Activated T-helper 9 cell treated with anti-CD3 and anti-CD28 coated beads, Interleukin-2, amount 50 U/mL, for 16 hours (primary cell): ENCODE results near the gene SLC5A12.

ENCODE experiments used
- DNase-seq: peaks from one replicate; pipeline ENCODE4 v3.0.0-alpha.2; 2020; ENCODE audit warnings: low read depth

SLC5A12 gene, protein sequence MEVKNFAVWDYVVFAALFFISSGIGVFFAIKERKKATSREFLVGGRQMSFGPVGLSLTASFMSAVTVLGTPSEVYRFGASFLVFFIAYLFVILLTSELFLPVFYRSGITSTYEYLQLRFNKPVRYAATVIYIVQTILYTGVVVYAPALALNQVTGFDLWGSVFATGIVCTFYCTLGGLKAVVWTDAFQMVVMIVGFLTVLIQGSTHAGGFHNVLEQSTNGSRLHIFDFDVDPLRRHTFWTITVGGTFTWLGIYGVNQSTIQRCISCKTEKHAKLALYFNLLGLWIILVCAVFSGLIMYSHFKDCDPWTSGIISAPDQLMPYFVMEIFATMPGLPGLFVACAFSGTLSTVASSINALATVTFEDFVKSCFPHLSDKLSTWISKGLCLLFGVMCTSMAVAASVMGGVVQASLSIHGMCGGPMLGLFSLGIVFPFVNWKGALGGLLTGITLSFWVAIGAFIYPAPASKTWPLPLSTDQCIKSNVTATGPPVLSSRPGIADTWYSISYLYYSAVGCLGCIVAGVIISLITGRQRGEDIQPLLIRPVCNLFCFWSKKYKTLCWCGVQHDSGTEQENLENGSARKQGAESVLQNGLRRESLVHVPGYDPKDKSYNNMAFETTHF

GRCh38 chr11:26721948-26722475 is at the start of gene SLC5A12:
TSS of gene SLC5A12 (minus strand) at chr11:26722060. CDS start at chr11:26721714, 346 bp downstream.
- no peak for DNase-seq

- DNase-seq, result no peak
Observed at GRCh38 chr11:26769027-26769426, 47.2 kb upstream of the SLC5A12 start.

- DNase-seq, result no peak
Observed at GRCh38 chr11:26767060-26767459, 45.2 kb upstream of the SLC5A12 start.

- no peak for DNase-seq
Observed at GRCh38 chr11:26765323-26765722, 43.5 kb upstream of the SLC5A12 start.

- DNase-seq, result no peak
Observed at GRCh38 chr11:26764825-26765224, 43.0 kb upstream of the SLC5A12 start.

DNA sequence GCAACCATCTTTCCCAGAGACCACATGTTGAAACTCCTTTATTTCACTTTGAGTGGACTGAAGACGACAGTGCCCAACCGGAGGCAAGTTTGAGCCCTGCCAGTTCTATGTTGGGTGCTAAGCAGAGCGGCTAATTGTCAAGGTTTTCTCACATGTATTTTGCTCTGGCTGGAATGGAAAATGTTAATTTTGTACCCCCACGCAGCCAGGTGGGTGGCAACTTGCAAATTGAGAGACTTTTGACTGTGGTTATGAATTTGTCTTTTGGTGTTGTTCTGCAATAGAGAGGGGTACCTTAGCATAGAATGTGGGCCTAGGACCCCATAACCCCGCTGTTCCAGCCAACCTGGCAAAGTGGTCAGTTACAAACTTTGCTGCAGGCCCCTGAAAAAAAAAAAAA is 42.5 kb upstream of the SLC5A12 start:
- no peak for DNase-seq

GRCh38 chr11:26762089-26762488 is 40.2 kb upstream of the SLC5A12 start:
- no peak for DNase-seq

DNA sequence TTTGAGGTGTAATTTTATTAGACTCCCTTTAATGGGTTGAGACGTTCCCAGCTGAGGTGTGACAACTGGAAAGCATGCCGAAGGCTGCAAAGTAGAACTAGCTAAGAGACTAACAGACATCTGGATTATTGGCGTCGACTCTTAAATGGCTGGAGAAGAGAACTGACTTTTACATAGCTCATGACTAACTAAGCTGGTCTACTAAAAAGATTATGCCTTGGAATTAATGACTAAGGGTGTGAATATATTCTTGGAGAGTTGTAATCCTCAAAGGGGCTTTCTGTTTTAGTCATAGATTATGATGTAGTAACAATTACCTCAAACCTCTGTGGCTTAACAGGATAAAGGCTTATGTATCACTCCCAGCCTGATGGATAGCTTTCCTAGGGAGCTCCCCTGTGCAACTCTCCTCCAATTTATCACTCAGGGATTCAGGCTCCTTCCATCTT is 39.5 kb upstream of the SLC5A12 start:
- DNase-seq, result no peak

GRCh38 chr11:26757995-26758394 is 36.1 kb upstream of the SLC5A12 start:
- no peak for DNase-seq

DNA sequence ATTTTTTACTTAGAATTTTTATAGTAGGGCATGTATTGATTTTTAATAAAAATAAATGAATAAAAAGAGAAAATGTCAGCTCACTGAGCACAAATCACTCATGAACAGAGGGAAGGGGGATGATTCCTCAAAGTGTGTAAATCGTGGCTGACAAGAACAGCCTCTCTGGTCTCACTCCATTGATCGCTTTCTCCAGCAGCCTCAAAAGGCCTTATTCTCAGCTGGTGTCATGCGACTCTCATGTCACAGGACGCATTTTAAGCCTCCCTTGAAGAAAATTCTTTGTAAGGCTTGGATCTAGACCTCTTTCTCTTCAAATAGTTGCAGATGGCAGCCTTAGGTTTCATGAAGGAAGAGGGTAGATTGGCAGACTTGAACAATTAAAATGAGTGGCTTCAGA is 33.9 kb upstream of the SLC5A12 start:
- no peak for DNase-seq

DNA sequence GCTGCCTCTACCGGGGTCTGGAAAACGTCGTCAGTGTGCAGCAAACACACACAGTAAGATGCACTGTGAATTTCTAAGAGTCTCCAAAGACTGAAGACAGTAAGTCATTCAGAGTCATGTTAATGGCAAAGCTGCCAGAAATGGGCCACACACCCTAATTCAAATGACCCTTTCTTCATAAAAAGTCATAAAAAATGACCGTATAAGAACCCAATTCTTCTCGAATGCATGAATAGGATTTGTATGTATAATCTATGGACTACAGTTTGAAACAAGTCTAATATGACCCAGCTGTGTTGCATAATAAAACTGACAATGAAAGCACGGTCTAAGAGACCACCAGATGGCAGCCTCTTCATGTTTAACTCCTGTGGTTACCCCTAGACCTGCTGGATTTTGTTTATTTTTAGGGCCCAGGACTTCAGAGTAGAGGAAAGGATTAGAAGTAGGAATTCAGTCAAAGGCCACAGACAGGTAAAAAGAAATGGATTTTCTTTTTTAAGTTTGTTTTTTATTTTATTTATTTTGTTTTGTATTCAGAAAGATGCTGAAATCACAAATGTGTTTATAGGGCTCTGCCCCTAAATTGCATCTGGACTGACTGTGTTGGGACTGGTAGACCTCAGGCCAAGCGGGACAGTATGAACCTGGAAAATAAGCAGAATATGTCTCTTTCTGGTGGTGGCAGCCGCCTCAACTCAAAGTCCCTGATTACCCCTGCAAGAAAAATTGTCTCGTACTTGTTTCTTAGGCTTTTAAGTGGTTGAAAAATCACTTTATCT is 32.1 kb upstream of the SLC5A12 start:
- no peak for DNase-seq

GRCh38 chr11:26749927-26750326 is 28.1 kb upstream of the SLC5A12 start:
- DNase-seq, result no peak

- DNase-seq, result no peak
Observed at GRCh38 chr11:26743622-26744021, 21.8 kb upstream of the SLC5A12 start.

GRCh38 chr11:26742966-26743365 is 21.1 kb upstream of the SLC5A12 start:
- DNase-seq, result no peak

DNA sequence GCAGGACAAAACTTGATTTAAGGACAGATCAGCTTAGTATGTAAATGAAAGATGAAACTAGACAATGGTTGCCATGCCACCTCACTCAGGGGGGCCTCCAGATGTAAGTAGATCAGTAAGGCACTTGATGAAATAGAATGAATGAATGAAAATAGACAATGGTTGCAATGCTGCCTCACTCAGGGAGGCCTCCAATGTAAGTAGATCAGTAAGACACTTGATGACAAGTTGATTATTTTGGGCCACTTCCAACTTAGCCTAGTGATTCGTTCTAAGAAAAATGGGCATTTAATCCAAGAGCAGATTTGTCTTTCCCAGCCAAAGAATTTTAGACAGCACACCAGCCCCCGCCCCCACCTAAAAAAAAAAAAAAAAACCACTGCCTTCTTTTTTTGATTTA is 19.2 kb upstream of the SLC5A12 start:
- no peak for DNase-seq

- DNase-seq, result no peak
Observed at GRCh38 chr11:26739366-26740073, 17.7 kb upstream of the SLC5A12 start.

DNA sequence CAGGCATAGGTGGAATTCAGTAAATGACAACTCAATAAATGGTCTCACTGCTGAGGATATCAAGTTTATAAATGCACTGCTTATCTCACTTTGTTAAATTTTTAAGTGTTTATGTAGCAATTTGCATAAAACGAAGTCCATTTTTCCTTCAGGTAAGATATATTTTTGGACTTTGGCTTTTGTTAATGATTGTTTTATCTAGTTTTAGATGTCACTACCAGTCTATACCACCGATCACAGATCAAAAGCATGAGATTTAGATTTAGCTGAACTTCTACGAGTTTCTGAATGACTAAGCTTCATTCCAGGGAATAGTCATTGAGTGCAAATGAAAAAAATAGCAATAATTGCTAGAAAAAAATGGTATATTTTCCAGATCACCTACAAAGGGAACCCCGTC is 12.8 kb upstream of the SLC5A12 start:
- no peak for DNase-seq

- DNase-seq, result no peak
Observed at GRCh38 chr11:26731084-26731456, 9.2 kb upstream of the SLC5A12 start.

DNA sequence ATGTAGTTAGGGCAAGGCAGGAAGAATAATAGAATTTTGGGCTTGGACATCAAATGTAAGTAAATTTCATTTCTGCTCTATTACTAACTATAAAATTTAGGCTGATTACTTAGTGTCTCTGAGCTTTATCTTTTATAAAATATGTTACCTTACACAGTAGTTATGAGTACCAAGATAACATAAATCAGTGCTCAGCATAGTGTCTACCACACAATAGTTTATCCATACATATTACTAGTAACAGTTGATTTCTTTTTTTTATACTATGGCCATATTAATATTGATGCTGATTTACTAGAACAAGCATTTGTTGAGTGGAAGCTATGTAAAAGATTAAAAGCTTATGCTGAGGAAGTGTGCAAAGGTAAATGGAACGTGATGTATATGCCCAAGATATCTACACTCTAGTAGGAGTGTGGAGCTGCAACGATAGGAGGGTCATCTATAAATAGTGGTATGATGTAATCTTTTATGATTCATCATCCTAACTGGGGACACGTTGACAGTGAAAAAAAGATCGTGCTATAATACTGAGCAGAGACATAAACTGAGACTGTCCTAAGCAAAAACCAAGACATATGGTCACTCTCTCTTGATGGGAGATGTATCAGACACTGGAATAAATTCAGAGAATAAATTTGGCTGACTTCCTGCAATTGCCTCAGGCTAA is 8.7 kb upstream of the SLC5A12 start:
- no peak for DNase-seq

DNA sequence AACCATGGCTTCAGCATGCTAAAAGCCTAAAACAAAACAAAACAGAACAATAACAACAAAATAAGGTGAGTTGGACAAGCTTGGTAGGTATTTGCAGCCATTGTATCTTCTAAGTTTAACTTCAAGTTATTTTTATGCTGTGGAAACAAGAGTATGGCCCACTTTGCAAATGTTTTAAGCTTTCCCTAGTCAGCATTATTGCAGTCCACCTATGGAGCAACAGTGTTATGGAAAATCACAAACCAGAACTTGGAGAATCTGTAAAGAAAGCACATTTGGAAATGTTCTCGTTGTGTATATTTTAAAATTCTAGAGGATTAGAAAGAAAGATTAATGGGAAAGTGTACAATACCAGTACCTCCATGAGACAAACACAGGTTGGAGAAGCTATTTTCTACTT is 7.4 kb upstream of the SLC5A12 start:
- DNase-seq, result no peak

- DNase-seq, result no peak
Observed at GRCh38 chr11:26726960-26727359, 5.1 kb upstream of the SLC5A12 start.
